GM12892 (cell line): ENCODE results near the gene FAIM2.

Experiments used
- POLR2A ChIP-seq: IDR thresholded peaks from 2 replicates; pipeline ENCODE4 v1.6.1; 2011; ENCODE audit warnings: low read depth, low read length, control low read depth
- POLR2AphosphoS5 ChIP-seq: IDR thresholded peaks from 2 replicates; pipeline ENCODE4 v1.6.1; 2011; ENCODE audit warnings: low read depth, low read length, control low read depth
- TAF1 ChIP-seq: IDR thresholded peaks from 2 replicates; pipeline ENCODE4 v1.6.1; 2011; ENCODE audit warnings: low read depth, mild to moderate bottlenecking, control low read depth, low read length, borderline replicate concordance

- TF ChIP-seq POLR2A, result no peak
- no peak for TF ChIP-seq POLR2AphosphoS5
- TF ChIP-seq TAF1, result no peak
Measured at GRCh38 chr12:49891012-49891411, 12.7 kb downstream of the FAIM2 start.
